GM19468 (cell line): ENCODE data around the gene DYNC1I2.
"Not testable (repeated sequence)": the region's sequence is repeated elsewhere in the genome, so short reads cannot be mapped to it uniquely, and the experiment has no call there.

ENCODE experiments used
- ATAC-seq: cut with Tn5 transposase; IDR thresholded peaks from one replicate; pipeline ENCODE4 v1.9.1; 2021; ENCODE audit warnings: mild to moderate bottlenecking, moderate library complexity, moderate number of reproducible peaks; ENCODE audit not compliant: unreplicated experiment; ENCODE audit errors: extremely low read depth

DYNC1I2 gene

GRCh38 chr2:171711351-171711750 lies 24.1 kb downstream of the DYNC1I2 start:
- no peak for ATAC-seq

- ATAC-seq: no peak
Measured at GRCh38 chr2:171712051-171712450, 24.8 kb downstream of the DYNC1I2 start.

- ATAC-seq: no peak
Measured at GRCh38 chr2:171718720-171719119, 31.5 kb downstream of the DYNC1I2 start.

GRCh38 chr2:171719660-171720059 lies 32.4 kb downstream of the DYNC1I2 start:
- ATAC-seq: no peak

- no peak for ATAC-seq
Measured at GRCh38 chr2:171723716-171724683, 36.7 kb downstream of the DYNC1I2 start.

- ATAC-seq: no peak
Measured at GRCh38 chr2:171726847-171727450, 39.7 kb downstream of the DYNC1I2 start.

GRCh38 chr2:171728989-171729951 lies 42.0 kb downstream of the DYNC1I2 start:
- no peak for ATAC-seq

GRCh38 chr2:171729952-171730317 lies 42.7 kb downstream of the DYNC1I2 start:
- ATAC-seq: no peak

GRCh38 chr2:171735991-171736710 lies 48.9 kb downstream of the DYNC1I2 start:
- ATAC-seq: no peak

GRCh38 chr2:171741189-171741588 lies 53.9 kb downstream of the DYNC1I2 start:
- ATAC-seq: no peak

- ATAC-seq: no peak
Measured at GRCh38 chr2:171742760-171743159, 55.5 kb downstream of the DYNC1I2 start.

GRCh38 chr2:171745141-171745540 lies 57.9 kb downstream of the DYNC1I2 start:
- ATAC-seq: no peak

- no peak for ATAC-seq
Measured at GRCh38 chr2:171745806-171746205, 58.5 kb downstream of the DYNC1I2 start.

- ATAC-seq: no peak
Measured at GRCh38 chr2:171747371-171747770, 60.1 kb downstream of the DYNC1I2 start.

- ATAC-seq: no peak
Measured at GRCh38 chr2:171754254-171754939, 67.1 kb downstream of the DYNC1I2 start.

GRCh38 chr2:171758762-171759161 lies 71.5 kb downstream of the DYNC1I2 start:
- ATAC-seq: not testable (repeated sequence)

GRCh38 chr2:171761176-171761575 lies 73.9 kb downstream of the DYNC1I2 start:
- not testable (repeated sequence) for ATAC-seq

GRCh38 chr2:171762879-171763573 lies 75.8 kb downstream of the DYNC1I2 start:
- no peak for ATAC-seq

- ATAC-seq: no peak
Measured at GRCh38 chr2:171763602-171764001, 76.3 kb downstream of the DYNC1I2 start.
